GM23338 (cell line): ENCODE data around the gene CRYGA. TPM values are rescaled to one million over a fixed set of nuclear protein-coding genes. Genes with fewer than 3 reads are reported as not detected.

Experiments used
- ATAC-seq: fragments of 200-7000 bp; cut with Tn5 transposase; 3 replicates; pipeline ENCODE4 v1.9.1; 2020
- DNase-seq: peaks from one replicate; pipeline ENCODE4 v3.0.0-alpha.2; 2015; ENCODE audit warnings: low spot score
- H2AFZ ChIP-seq: fragments of 200-600 bp; sonication (generic); 2 replicates; pipeline ENCODE4 v1.8.0; 2016; ENCODE audit warnings: antibody characterized with exemption, mild to moderate bottlenecking, moderate library complexity
- H3F3A ChIP-seq: fragments of 200-600 bp; sonication (generic); replicated peaks from 2 replicates; pipeline ENCODE4 v1.8.0; 2017; ENCODE audit warnings: antibody characterized with exemption, mixed run types, low read depth
- H3K27ac ChIP-seq: fragments of 200-600 bp; sonication (generic); 2 replicates; pipeline ENCODE4 v1.6.1; 2016; ENCODE audit warnings: low read depth
- H3K27me3 ChIP-seq: fragments of 200-600 bp; sonication (generic); 2 replicates; pipeline ENCODE4 v1.8.0; 2016; ENCODE audit warnings: mild to moderate bottlenecking, mixed run types, moderate library complexity; ENCODE audit not compliant: insufficient read depth
- H3K36me3 ChIP-seq: fragments of 200-600 bp; sonication (generic); 2 replicates; pipeline ENCODE4 v1.8.0; 2016; ENCODE audit warnings: mild to moderate bottlenecking; ENCODE audit not compliant: insufficient read depth
- H3K4me1 ChIP-seq: fragments of 200-600 bp; sonication (generic); 2 replicates; pipeline ENCODE4 v1.8.0; 2016; ENCODE audit warnings: mild to moderate bottlenecking, moderate library complexity; ENCODE audit not compliant: insufficient read depth
- H3K4me2 ChIP-seq: fragments of 200-600 bp; sonication (generic); 2 replicates; pipeline ENCODE4 v1.7.1; 2017; ENCODE audit warnings: mixed run types
- H3K4me3 ChIP-seq: fragments of 200-600 bp; sonication (generic); 2 replicates; pipeline ENCODE4 v1.6.1; 2016; ENCODE audit warnings: mixed run types
- H3K79me2 ChIP-seq: fragments of 200-600 bp; sonication (generic); replicated peaks from 2 replicates; pipeline ENCODE4 v1.8.0; 2017; ENCODE audit warnings: mild to moderate bottlenecking; ENCODE audit not compliant: insufficient read depth
- H3K9me2 ChIP-seq: fragments of 200-600 bp; sonication (generic); 2 replicates; pipeline ENCODE4 v1.8.0; 2017; ENCODE audit not compliant: insufficient read depth
- H4K20me1 ChIP-seq: fragments of 200-600 bp; sonication (generic); replicated peaks from 2 replicates; pipeline ENCODE4 v1.8.0; 2017; ENCODE audit warnings: mild to moderate bottlenecking; ENCODE audit not compliant: insufficient read depth
- H3K27ac Mint-ChIP-seq: 2 replicates; pipeline ENCODE4 v1.8.0; 2020; ENCODE audit warnings: inconsistent platforms, mild to moderate bottlenecking, moderate library complexity, mixed read lengths
- H3K27me3 Mint-ChIP-seq: 3 replicates; pipeline ENCODE4 v1.8.0; 2022; ENCODE audit warnings: low read depth, mild to moderate bottlenecking, moderate library complexity, mixed read lengths, inconsistent platforms; ENCODE audit not compliant: insufficient read depth, poor library complexity
- H3K36me3 Mint-ChIP-seq: 3 replicates; pipeline ENCODE4 v1.8.0; 2021; ENCODE audit warnings: low read depth, mild to moderate bottlenecking, inconsistent platforms, moderate library complexity, mixed read lengths
- H3K4me1 Mint-ChIP-seq: 3 replicates; pipeline ENCODE4 v1.8.0; 2020; ENCODE audit warnings: mild to moderate bottlenecking, inconsistent platforms, mixed read lengths
- H3K4me3 Mint-ChIP-seq: 3 replicates; pipeline ENCODE4 v1.8.0; 2021; ENCODE audit warnings: moderate library complexity, mild to moderate bottlenecking, inconsistent platforms, mixed read lengths
- H3K9me3 Mint-ChIP-seq: 3 replicates; pipeline ENCODE4 v1.8.0; 2020; ENCODE audit warnings: moderate library complexity, mild to moderate bottlenecking, inconsistent platforms, mixed read lengths
- CTCF ChIP-seq, 2 experiments: fragments of 200-600 bp in 1 of 2; sonication (generic) in 1 of 2; conservative IDR thresholded peaks; 2 replicates each; pipeline versions ENCODE4 v1.5.1 to v1.6.1; 2016 to 2017; ENCODE audit warnings: antibody characterized with exemption in 2 of 2, low read depth in 2 of 2, mild to moderate bottlenecking in 2 of 2, moderate library complexity in 1 of 2
- ETS1 ChIP-seq: IDR thresholded peaks from 2 replicates; pipeline ENCODE4 v1.6.1; 2016; ENCODE audit warnings: antibody characterized with exemption
- EZH2 ChIP-seq: fragments of 200-600 bp; sonication (generic); IDR thresholded peaks from one replicate; pipeline ENCODE4 v1.8.0; 2017; ENCODE audit warnings: antibody characterized with exemption, mild to moderate bottlenecking, low read depth; ENCODE audit not compliant: unreplicated experiment
- EZH2phosphoT487 ChIP-seq: fragments of 200-600 bp; sonication (generic); IDR thresholded peaks from one replicate; pipeline ENCODE4 v1.8.1; 2018; ENCODE audit warnings: antibody characterized with exemption; ENCODE audit not compliant: unreplicated experiment
- JUNB ChIP-seq: IDR thresholded peaks from one replicate; pipeline ENCODE4 v1.6.1; 2016; ENCODE audit warnings: antibody characterized with exemption; ENCODE audit not compliant: unreplicated experiment
- NANOG ChIP-seq: IDR thresholded peaks from 2 replicates; pipeline ENCODE4 v1.6.1; 2016; ENCODE audit warnings: antibody characterized with exemption, borderline replicate concordance
- POLR2AphosphoS5 ChIP-seq: IDR thresholded peaks from 2 replicates; pipeline ENCODE4 v1.6.1; 2016; ENCODE audit warnings: antibody characterized with exemption, low read depth
- REST ChIP-seq: IDR thresholded peaks from one replicate; pipeline ENCODE4 v1.6.1; 2018; ENCODE audit warnings: antibody characterized with exemption; ENCODE audit not compliant: unreplicated experiment
- STAT1 ChIP-seq: IDR thresholded peaks from one replicate; pipeline ENCODE4 v1.6.1; 2016; ENCODE audit warnings: antibody characterized with exemption; ENCODE audit not compliant: unreplicated experiment
- ZNF114 ChIP-seq: fragments of 250-450 bp; sonication (Bioruptor Pico); IDR thresholded peaks from 2 replicates; pipeline ENCODE4 v1.5.0; 2020; ENCODE audit warnings: mild to moderate bottlenecking, moderate library complexity
- polyA plus RNA-seq: library from polyadenylated mRNA; unstranded; fragments of >200 nt; fragmentation: Nextera tagmentation; extraction: Ambion mirVana; gene quantifications from 2 replicates; pipeline ENCODE4 v1.2.1, GENCODE V29; 2016
- total RNA-seq: library from RNA; depleted of rRNA; stranded (reverse); fragments of >200 nt; shearing (Covaris generic); gene quantifications from 2 replicates; pipeline ENCODE4 v1.2.3, GENCODE V29; 2014

Gene CRYGA
- total and polyA plus RNA-seq, 2 experiments from 2014 or later, result not detected

- Histone ChIP-seq H3K79me2 (no peaks in the 10 kb centered on the region), H3K27ac (no peak overlapping the region), H3F3A (0 out of 2 replicates have a peak, but pooled peaks cover 6% of the 10 kb centered on the region), H4K20me1 (no peaks in the 10 kb centered on the region), H3K4me1 (peaks cover 40% of the 10 kb centered on the region), H3K36me3 (no peaks in the 10 kb centered on the region), H3K4me3 (no peak overlapping the region), H2AFZ (no peak overlapping the region), H3K4me2 (no peak overlapping the region), H3K27me3 (no peaks in the 10 kb centered on the region), H3K9me2 (no peaks in the 10 kb centered on the region)
- peaks cover 49% of the 10 kb centered on the region for H3K4me1 Mint-ChIP-seq
- peaks cover 3% of the 10 kb centered on the region for H3K27me3 Mint-ChIP-seq
- H3K27ac Mint-ChIP-seq, result no peak overlapping the region
- H3K9me3 Mint-ChIP-seq, result no peaks in the 10 kb centered on the region
- no peaks in the 10 kb centered on the region for H3K36me3 Mint-ChIP-seq
- peak; percentile 13; the same call in 1 of the 3 replicates for ATAC-seq
- no peak overlapping the region; the same call in 2 of the 3 replicates for H3K4me3 Mint-ChIP-seq
- no peak for TF ChIP-seq EZH2
- TF ChIP-seq POLR2AphosphoS5, result no peak
- no peak for DNase-seq
These were observed 19.4 kb upstream of the CRYGA start for GRCh38 chr2:208182835-208183234.

GRCh38 chr2:208179028-208179609 lies 15.7 kb upstream of the CRYGA start:
- Histone ChIP-seq H3K27ac (no peak overlapping the region), H3K9me2 (no peaks in the 10 kb centered on the region), H3K4me2 (no peak overlapping the region), H3K4me1 (peaks cover 10% of the 10 kb centered on the region; the same call in 1 of the 2 replicates), H4K20me1 (no peaks in the 10 kb centered on the region), H3K79me2 (no peaks in the 10 kb centered on the region), H3K27me3 (no peaks in the 10 kb centered on the region), H2AFZ (no peak overlapping the region; the same call in 1 of the 2 replicates), H3F3A (0 out of 2 replicates have a peak, but pooled peaks cover 3% of the 10 kb centered on the region), H3K36me3 (no peaks in the 10 kb centered on the region), H3K4me3 (no peak overlapping the region)
- ATAC-seq (peak; percentile 33), DNase-seq (peak; percentile 44)
- Mint-ChIP-seq H3K4me1 (peaks cover 18% of the 10 kb centered on the region), H3K27me3 (peaks cover 5% of the 10 kb centered on the region), H3K36me3 (no peaks in the 10 kb centered on the region), H3K9me3 (no peaks in the 10 kb centered on the region), H3K4me3 (no peak overlapping the region), H3K27ac (no peak overlapping the region)
- TF ChIP-seq CTCF (conservative IDR thresholded peaks at IDR 0.05; ENCODE audit: low read depth in 2 of 2), result peak in 1 of 2 experiments; percentile 34; a peak in 2 of 4 replicates
- no peak for TF ChIP-seq EZH2phosphoT487

GRCh38 chr2:208175840-208176153 lies 12.4 kb upstream of the CRYGA start:
- Mint-ChIP-seq H3K9me3 (no peaks in the 10 kb centered on the region), H3K36me3 (no peaks in the 10 kb centered on the region), H3K27me3 (peaks cover 2% of the 10 kb centered on the region), H3K4me3 (no peak overlapping the region), H3K27ac (no peak overlapping the region), H3K4me1 (peaks cover 4% of the 10 kb centered on the region)
- Histone ChIP-seq H3K4me2 (no peak overlapping the region), H3K27ac (no peak overlapping the region), H3K27me3 (no peaks in the 10 kb centered on the region), H3K79me2 (no peaks in the 10 kb centered on the region), H3K4me1 (peaks cover 3% of the 10 kb centered on the region; the same call in 1 of the 2 replicates), H3K36me3 (no peaks in the 10 kb centered on the region), H2AFZ (peak overlapping the region; percentile 1; the same call in 1 of the 2 replicates), H3K4me3 (no peak overlapping the region), H3F3A (0 out of 2 replicates have a peak, but pooled peaks cover 3% of the 10 kb centered on the region), H4K20me1 (no peaks in the 10 kb centered on the region), H3K9me2 (no peaks in the 10 kb centered on the region)
- ATAC-seq, result peak; percentile 48
- DNase-seq, result no peak
- no peak for TF ChIP-seq POLR2AphosphoS5
- no peak for TF ChIP-seq ZNF114 (CRISPR knock-in tag)
- no peak for TF ChIP-seq JUNB
- TF ChIP-seq STAT1, result no peak
- TF ChIP-seq EZH2, result no peak
- TF ChIP-seq REST, result no peak
- no peak for TF ChIP-seq ETS1
- no peak for TF ChIP-seq EZH2phosphoT487
- TF ChIP-seq NANOG, result no peak
- TF ChIP-seq CTCF (conservative IDR thresholded peaks at IDR 0.05; ENCODE audit: low read depth in 2 of 2), result no peak
